ENCODE data around the gene AKAP6.

AKAP6 gene

DNA sequence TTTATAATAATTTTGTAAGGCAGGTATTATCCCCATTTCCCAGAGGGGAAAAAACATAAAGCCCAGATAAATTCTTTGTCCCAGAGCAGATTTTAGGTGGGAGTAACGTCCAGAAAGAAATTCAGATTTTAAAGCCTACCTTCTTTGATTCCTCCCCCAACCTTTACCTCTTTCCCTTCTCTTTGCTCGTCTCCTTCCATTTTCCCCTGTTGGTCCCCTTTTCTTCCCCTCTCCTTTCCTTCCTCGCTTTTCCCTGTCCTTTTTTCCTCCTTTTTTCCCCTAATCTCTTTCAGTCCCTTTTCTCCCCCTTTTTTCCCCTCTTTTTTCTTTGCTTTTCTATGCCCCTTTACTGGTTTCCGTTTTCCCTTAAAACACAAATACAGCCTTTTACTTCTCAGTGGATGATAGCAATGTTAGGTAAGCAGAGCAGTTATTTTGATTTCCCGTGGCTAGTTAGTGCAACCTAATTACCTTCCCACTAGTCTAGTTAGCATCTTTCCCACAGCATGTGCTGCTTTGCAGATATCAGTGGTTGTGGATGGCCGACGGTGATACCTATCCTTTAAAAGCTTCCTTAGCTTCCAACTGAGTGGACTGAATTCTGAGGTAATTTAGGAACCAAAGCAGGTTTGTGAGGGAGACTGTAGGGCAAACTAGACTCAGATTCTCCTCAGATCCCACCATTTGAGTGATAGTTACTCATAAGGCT lies 10.9 kb upstream of the AKAP6 start:
- CTCF ChIA-PET = no interaction called here
- H3K4me1 Mint-ChIP-seq = no peaks in the 10 kb centered on the region

DNA sequence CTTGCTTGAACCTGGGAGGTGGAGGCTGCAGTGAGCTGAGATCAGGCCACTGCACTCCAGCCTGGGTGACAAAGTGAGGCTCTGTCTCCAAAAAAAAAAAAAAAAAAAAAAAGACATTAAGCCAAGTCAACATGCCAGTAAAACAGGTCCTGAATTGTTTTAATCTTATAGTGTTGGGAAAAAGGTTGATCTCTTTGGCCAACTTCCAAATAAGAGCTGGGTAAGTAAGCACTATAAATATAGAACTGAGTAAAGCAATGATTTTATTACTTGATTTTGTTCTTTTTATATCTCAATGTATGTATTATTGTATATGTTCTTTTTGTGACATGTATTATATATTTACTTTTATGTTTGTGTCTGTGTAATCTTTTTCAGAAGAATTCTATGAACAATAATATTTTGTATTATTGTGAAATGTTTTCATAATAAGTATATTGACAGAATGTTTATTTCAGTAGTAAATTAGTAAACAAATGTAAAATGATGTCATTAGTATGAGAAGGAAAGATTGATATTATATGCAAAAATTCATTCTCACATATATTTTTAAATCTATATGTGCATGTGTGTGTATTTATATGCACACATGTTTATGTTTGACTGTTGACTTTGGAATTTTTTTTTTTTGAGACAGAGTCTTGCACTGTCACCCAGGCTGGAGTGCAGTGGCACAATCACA lies 9.6 kb upstream of the AKAP6 start:
- no peaks in the 10 kb centered on the region for H3K9me3 Mint-ChIP-seq

More for the DNA sequence above, 10.9 kb upstream of the AKAP6 start:
- H3K27me3 Mint-ChIP-seq = peaks cover 3% of the 10 kb centered on the region
- no peaks in the 10 kb centered on the region for H3K36me3 Mint-ChIP-seq
- no peaks in the 10 kb centered on the region for H3K9me3 Mint-ChIP-seq
- H3K27ac Mint-ChIP-seq = no peak overlapping the region
- DNase-seq = no peak
- H3K4me3 Mint-ChIP-seq = no peak overlapping the region

DNA sequence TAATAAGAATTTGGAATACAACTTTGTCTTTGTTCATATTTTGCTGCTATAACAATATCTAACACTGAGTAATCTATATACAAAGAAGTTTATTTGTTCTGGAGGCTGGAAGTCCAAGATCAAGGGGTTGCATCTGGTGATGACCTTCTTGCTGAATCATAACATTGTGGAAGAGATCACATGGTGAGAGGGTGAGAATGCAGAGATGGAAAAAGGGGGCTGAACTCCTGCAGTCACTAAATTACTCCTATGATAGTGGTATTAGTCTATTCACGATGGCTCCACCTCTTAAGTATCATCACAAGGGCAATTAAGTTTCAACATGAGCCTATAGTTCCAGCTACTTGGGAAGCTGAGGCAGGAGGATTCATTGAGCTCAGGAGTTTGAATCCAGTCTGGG lies 4.5 kb upstream of the AKAP6 start:
- CTCF ChIA-PET = no interaction called here
- Mint-ChIP-seq H3K27ac (no peak overlapping the region), H3K4me3 (no peak overlapping the region), H3K4me1 (no peaks in the 10 kb centered on the region), H3K36me3 (no peaks in the 10 kb centered on the region), H3K9me3 (peaks cover 2% of the 10 kb centered on the region), H3K27me3 (no peaks in the 10 kb centered on the region)
- DNase-seq = no peak

More for the DNA sequence above, 9.6 kb upstream of the AKAP6 start:
- Mint-ChIP-seq H3K4me1 (no peaks in the 10 kb centered on the region), H3K27me3 (peaks cover 3% of the 10 kb centered on the region), H3K36me3 (no peaks in the 10 kb centered on the region), H3K4me3 (no peak overlapping the region), H3K27ac (no peak overlapping the region)
- CTCF ChIA-PET = no interaction called here
- no peak for DNase-seq

DNA sequence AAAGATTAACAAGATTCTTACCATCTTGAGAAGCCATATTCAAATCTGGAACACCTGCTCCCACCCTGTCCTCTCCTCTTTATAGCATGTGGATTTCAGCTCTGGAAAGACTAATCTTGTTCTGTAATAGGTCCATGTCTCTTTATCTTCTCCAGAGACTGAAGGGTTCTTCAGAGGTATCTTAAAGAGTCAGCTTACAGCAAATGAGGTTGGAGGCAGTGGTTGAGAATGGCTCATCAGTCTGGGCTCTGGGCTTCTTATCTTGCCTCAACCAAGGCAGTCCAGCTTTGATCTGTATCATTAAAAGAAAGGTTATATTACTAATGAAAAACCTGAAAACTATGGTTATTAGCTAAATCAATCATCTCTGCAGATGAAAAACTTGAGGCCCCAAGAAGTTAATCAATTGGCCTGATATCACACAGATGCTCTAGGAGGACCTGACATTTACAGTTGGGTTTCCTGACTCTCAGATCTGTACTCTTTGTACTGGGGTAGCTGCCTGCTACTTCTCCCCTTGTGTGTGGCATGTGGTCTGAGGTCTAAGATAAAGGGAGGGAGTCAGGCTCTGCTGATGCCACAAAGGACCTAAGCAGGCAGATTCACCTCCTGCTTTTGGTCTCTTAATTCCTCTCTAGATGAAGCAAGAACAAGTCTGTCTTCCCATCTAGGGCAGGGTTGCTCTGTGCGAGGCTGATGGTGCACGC lies 1.7 kb upstream of the AKAP6 start:
- CTCF ChIA-PET = interaction anchor here (0.8 kb wide), 1 partner anchor 73 kb away, joined by 3 read pairs; no protein-coding TSS in a partner anchor
- Mint-ChIP-seq H3K36me3 (no peaks in the 10 kb centered on the region), H3K27me3 (no peaks in the 10 kb centered on the region), H3K9me3 (peaks cover 2% of the 10 kb centered on the region), H3K27ac (no peak overlapping the region), H3K4me3 (no peak overlapping the region), H3K4me1 (no peaks in the 10 kb centered on the region)
- no peak for DNase-seq

DNA sequence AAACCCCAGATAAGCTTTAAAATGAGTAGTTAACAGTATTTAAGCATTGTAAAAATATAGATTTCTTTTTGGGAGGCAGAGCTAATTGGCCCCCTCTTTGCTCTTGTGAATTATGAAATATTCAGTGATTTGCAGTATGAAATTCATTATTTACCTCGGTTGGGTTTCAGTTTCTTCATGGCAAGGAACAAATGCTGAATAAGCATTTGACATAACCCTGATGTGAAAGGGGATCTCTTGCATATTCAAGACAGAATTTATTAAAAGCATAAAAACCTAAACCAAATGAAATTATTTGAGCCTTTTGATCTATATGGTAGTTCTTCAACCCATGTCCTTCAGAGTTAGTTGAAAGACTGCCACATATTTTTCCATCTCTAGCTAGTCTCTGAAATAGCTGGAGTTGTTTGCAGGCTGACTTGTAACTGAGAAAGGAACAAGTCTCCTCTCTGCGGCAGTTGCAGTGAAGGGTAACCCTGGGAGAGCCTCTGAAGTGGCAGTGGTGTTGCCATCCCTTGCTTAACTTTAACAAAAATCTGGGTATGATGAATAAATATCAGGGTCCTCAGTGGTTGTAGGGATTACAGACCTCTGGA lies 690 bp downstream of the AKAP6 start:
- no peak for DNase-seq
- CTCF ChIA-PET = interaction anchor here (1.0 kb wide), 1 partner anchor 75 kb away, joined by 3 read pairs; no protein-coding TSS in a partner anchor
- no peak overlapping the region for H3K4me3 Mint-ChIP-seq
- H3K36me3 Mint-ChIP-seq = no peaks in the 10 kb centered on the region
- H3K4me1 Mint-ChIP-seq = no peaks in the 10 kb centered on the region
- peaks cover 2% of the 10 kb centered on the region for H3K9me3 Mint-ChIP-seq
- no peaks in the 10 kb centered on the region for H3K27me3 Mint-ChIP-seq
- H3K27ac Mint-ChIP-seq = no peak overlapping the region

DNA sequence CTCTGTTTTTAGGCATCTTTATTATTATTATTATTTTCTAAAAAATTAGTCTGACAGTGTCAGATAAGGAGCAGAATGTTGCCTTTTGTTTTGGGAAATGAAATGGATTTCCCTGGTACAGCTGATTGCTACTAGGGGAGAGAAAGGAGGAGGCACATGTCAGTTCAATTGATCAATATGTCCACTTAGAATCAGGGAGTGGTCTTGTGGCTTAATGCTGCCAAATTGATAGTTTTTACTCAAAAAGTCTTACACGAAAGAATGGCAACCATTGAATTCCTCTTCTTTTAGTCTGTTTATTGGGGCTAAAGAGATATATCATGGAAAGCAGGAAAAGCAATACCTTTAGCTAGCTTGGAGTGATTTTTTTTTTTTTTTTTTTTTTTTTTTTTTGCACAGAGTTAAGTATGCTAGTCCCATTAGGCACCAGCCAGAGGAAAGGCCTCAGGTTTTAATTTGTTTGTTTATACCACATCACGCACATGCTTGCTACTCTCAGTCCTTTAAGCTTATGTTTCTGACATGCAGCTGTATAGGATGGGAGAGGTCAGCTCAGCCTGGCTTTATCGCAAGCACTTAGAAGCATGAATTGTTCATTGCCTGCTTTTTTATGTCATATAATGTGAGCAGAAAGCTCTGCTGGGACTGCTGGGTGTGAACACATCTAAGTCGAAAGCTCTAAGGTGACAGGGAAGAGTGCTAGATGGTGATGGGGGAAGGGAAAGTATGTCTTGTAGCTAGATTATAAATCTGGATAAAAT lies 1.4 kb downstream of the AKAP6 start:
- H3K4me1 Mint-ChIP-seq = no peaks in the 10 kb centered on the region
- H3K36me3 Mint-ChIP-seq = no peaks in the 10 kb centered on the region
- H3K4me3 Mint-ChIP-seq = no peak overlapping the region
- DNase-seq = no peak
- H3K27me3 Mint-ChIP-seq = no peaks in the 10 kb centered on the region
- peaks cover 2% of the 10 kb centered on the region for H3K9me3 Mint-ChIP-seq
- H3K27ac Mint-ChIP-seq = no peak overlapping the region
- CTCF ChIA-PET = no interaction called here

DNA sequence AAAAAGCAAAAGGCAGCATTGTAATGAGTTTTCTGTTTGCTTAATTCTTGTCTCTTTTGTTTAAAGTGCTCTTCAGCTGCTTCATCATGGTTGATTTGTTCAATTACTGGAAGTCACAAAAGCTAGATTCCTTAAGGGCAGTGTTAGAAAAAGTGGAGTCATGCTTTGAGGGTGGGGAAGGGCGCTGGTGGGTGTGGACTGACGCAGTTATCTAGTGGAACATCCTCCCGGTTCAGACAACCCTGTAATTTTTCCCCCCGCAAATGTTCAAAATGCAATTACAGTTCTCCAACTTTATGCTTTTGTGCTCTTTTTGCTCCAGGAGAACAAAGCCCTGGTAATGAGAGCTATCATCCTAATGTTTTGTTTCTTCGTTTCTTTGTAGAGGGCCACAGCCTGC lies 2.1 kb downstream of the AKAP6 start:
- CTCF ChIA-PET = no interaction called here
- peaks cover 1% of the 10 kb centered on the region for H3K9me3 Mint-ChIP-seq
- H3K4me1 Mint-ChIP-seq = no peaks in the 10 kb centered on the region
- H3K4me3 Mint-ChIP-seq = no peak overlapping the region
- no peaks in the 10 kb centered on the region for H3K27me3 Mint-ChIP-seq
- H3K36me3 Mint-ChIP-seq = no peaks in the 10 kb centered on the region
- no peak for DNase-seq
- H3K27ac Mint-ChIP-seq = no peak overlapping the region

DNA sequence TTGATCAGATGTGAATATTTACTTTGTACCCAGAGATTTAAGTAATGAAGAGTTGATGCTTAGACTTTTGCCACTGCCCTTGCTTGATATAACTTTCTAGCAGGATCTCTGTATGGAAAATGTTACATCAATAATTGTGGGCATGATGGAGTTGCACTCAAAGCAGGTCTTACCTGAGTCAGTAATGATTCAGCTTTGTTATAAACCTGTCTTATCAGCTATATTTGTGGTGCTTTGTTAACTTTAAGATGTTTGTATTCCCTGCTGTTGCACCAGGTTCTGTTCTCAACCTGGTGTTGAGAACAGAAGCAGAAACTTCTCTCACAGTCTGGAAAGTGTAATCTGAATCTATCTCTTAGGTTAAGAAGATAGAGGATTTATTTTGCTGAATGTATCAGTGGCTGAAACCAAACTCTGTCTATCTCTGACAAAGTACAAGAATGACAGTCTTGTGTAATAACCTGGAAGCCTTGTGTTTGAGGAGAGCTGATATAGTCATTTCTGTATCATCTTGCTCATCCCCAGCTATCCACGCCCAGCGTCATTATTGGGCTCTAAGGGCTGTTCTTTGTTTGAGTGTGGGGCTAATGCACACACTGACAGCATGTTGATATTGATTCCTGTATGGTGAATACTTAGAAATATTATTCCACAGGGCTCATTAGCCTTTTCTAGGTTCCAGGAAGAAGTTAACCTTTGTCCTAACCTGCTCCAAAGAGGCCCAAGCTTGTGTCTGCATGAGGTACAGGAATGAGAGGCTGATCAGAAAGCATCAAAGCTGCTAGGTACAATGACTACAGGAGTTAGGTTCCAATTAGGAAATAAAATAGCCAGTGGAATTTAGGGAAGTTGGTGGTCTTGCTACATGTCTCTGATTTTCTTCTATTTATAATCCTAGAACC lies 3.6 kb downstream of the AKAP6 start:
- Mint-ChIP-seq H3K4me1 (no peaks in the 10 kb centered on the region), H3K27ac (no peak overlapping the region), H3K4me3 (no peak overlapping the region), H3K36me3 (no peaks in the 10 kb centered on the region), H3K9me3 (no peaks in the 10 kb centered on the region), H3K27me3 (no peaks in the 10 kb centered on the region)
- no peak for DNase-seq
- CTCF ChIA-PET = no interaction called here

DNA sequence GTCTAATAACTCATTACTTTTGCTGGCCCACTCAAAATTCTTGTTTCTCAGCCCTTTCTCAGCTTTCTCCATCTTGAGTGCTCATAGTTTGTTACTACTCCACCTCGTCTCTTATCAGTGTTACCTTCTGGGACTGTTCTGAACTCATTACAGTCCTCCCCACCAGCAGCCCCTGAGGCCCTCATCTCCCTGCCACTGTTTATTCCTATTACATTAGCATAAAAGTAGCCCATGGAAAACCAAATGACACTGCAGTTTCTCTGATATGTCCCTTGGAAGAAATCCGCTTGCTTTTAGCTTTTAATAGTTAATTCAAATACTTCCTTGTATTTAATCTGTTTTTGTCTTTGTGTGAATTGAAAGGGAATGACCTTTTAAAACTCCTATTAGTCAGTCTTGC lies 7.6 kb downstream of the AKAP6 start:
- H3K9me3 Mint-ChIP-seq = no peaks in the 10 kb centered on the region
- H3K27me3 Mint-ChIP-seq = no peaks in the 10 kb centered on the region
- CTCF ChIA-PET = no interaction called here
- no peak for DNase-seq
- no peak overlapping the region for H3K27ac Mint-ChIP-seq
- H3K36me3 Mint-ChIP-seq = no peaks in the 10 kb centered on the region
- no peaks in the 10 kb centered on the region for H3K4me1 Mint-ChIP-seq
- H3K4me3 Mint-ChIP-seq = no peak overlapping the region

DNA sequence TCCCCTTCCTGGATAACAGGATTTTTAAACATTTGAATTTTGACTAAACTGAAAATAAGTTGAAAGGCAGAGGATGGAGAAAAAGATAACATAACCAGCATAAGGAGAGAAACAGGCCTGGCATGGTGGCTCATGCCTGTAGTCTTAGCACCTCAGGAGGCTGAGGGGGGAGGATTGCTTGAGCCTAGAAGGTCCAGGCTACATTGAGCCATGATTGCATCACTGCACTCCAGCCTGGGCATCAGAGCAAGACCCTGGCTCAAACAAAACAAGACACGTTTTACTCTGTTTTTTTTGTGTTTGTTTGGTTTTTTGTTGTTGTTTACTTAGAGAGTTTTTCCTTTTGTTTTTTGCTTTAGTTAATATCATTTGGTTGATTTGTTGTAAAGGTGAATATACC lies 8.7 kb downstream of the AKAP6 start:
- Mint-ChIP-seq H3K9me3 (no peaks in the 10 kb centered on the region), H3K36me3 (no peaks in the 10 kb centered on the region), H3K4me1 (no peaks in the 10 kb centered on the region), H3K27me3 (no peaks in the 10 kb centered on the region), H3K4me3 (no peak overlapping the region), H3K27ac (no peak overlapping the region)
- CTCF ChIA-PET = no interaction called here
- no peak for DNase-seq

DNA sequence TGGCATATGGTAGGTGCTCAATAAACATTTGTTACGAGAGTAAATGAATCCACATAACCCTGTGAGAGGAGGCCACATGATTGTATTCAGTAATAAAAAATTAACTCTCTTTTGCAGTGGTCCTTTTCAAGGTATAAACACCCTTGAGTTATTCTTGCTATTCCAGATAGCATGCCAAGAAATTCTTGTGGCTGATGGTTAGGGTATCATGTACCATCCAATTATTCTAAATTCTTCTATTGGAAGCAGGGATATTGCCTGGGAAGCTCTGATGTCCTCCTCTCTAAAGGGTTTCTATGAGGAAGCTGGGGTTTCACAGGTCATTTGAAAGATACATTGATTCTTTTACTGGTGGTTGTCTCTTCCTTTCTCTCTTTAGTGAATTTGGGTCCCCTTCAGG lies 10.1 kb downstream of the AKAP6 start:
- no peak for DNase-seq
- H3K27me3 Mint-ChIP-seq = no peaks in the 10 kb centered on the region
- H3K27ac Mint-ChIP-seq = no peak overlapping the region
- no peaks in the 10 kb centered on the region for H3K9me3 Mint-ChIP-seq
- CTCF ChIA-PET = no interaction called here
- no peaks in the 10 kb centered on the region for H3K36me3 Mint-ChIP-seq
- no peaks in the 10 kb centered on the region for H3K4me1 Mint-ChIP-seq
- H3K4me3 Mint-ChIP-seq = no peak overlapping the region

DNA sequence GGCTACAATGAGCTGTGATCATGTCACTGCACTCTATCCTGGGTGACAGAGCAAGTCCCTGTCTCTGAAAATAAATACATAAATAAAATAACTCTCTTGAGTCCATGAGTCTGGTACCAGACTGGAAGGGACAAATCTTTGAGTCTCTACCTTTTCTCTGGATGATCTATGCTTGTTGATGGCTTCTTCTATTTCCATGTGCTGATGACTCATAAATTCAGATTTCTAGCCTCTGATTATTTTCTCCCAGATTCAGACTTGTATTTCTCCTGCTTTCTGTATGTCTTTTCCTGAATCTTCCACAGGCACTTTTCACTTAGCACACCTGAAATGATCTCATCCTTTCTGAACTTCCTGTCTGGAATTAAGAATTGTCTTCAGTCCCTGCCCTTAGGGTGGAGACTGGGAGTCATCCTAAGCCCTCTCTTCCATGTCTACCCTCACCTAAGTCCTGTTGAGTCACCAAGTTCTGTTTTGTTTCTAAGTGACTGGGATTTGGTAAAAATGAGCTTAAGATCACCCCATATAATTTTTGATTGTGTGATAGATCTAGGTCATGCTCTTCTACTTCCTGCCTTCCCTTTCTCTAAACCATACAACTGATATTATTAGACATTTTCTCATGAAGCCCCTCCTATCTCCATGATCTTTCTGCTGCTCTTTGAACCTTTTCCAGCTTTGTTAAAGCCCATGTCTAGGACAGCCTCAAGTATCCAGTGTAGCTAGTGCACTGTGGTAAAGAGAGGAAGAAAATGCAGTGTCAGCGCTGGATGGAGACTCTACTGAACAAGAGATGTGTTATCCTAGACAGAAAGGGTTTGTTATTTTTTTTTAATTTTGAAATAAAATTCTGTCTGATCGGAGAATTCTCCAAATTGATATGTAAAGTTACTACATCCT lies 13.1 kb downstream of the AKAP6 start:
- H3K4me1 Mint-ChIP-seq = no peaks in the 10 kb centered on the region
- CTCF ChIA-PET = no interaction called here
- H3K9me3 Mint-ChIP-seq = no peaks in the 10 kb centered on the region
- no peak for DNase-seq
- H3K27ac Mint-ChIP-seq = no peak overlapping the region
- H3K4me3 Mint-ChIP-seq = no peak overlapping the region
- no peaks in the 10 kb centered on the region for H3K36me3 Mint-ChIP-seq
- no peaks in the 10 kb centered on the region for H3K27me3 Mint-ChIP-seq

DNA sequence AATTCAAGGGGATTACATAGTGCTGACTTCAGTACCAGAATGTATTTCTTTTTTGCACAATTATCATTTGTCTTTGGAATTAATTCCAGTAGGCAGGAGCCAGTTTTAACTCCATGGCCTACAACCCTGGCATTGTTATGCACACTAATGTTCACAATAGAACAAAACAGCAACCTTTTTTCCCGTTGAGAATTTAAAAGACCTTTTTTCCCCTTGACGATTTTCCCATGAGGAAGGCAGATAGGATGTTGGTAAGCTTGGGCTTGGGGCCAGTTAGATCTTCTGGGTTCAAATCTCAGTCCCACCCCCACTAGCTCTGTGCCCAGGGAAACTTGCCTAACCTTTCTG lies 13.7 kb downstream of the AKAP6 start:
- no peak overlapping the region for H3K27ac Mint-ChIP-seq
- H3K4me3 Mint-ChIP-seq = no peak overlapping the region
- no peak for DNase-seq
- H3K9me3 Mint-ChIP-seq = no peaks in the 10 kb centered on the region
- CTCF ChIA-PET = no interaction called here
- H3K4me1 Mint-ChIP-seq = no peaks in the 10 kb centered on the region
- H3K36me3 Mint-ChIP-seq = no peaks in the 10 kb centered on the region
- H3K27me3 Mint-ChIP-seq = no peaks in the 10 kb centered on the region

Data from activated naive CD4-positive, alpha-beta T cell treated with anti-CD3 and anti-CD28 coated beads, Interleukin-2, amount 10 ng/mL, durations not matched to agents 7 days and 5 days (primary cell).